Esophagus squamous epithelium (tissue), 4 donors: ENCODE results near the gene SSH2.

Experiments used
- CTCF ChIP-seq, 6 experiments: fragments of 450-650 bp in 4 of 6; fragments of 200-600 bp in 2 of 6; sonication (generic) in 2 of 6; IDR thresholded peaks; one replicate each; pipeline ENCODE4 v1.5.1; 2016 to 2019; ENCODE audit warnings: antibody characterized with exemption in 6 of 6, mild to moderate bottlenecking in 4 of 6, moderate library complexity in 4 of 6
- POLR2A ChIP-seq, 4 donors: fragments of 450-650 bp; IDR thresholded peaks; one replicate each; pipeline ENCODE4 v1.6.1; 2017; ENCODE audit warnings: antibody characterized with exemption in 4 of 4, mild to moderate bottlenecking in 4 of 4, moderate library complexity in 3 of 4

- TF ChIP-seq CTCF (IDR thresholded peaks at IDR 0.05) (no peak), POLR2A (IDR thresholded peaks at IDR 0.05) (no peak)
Observed at GRCh38 chr17:29663155-29663554, 266.9 kb downstream of the SSH2 start.
